ENCODE measurements around the gene MAP3K9.

GRCh38 chr14:70724110-70724509, 85.2 kb downstream of the MAP3K9 start:
- TF ChIP-seq CTCF (IDR thresholded peaks at IDR 0.05; ENCODE audit: insufficient read depth, low read length, poor library complexity, severe bottlenecking) (no peak), EZH2phosphoT487 (conservative IDR thresholded peaks at IDR 0.05; ENCODE audit: low read length) (no peak)
